Liver (tissue), 3 donors: Measurements from ENCODE around the gene DCUN1D1.
A peak's percentile ranks its signal among the peaks of the same experiment; 100 is the strongest.

Experiments
- ATF3 ChIP-seq: IDR thresholded peaks from 2 replicates; pipeline ENCODE4 v1.6.1; 2016; ENCODE audit warnings: antibody characterized with exemption
- FOXA1 ChIP-seq: IDR thresholded peaks from 2 replicates; pipeline ENCODE4 v1.6.1; 2016; ENCODE audit warnings: antibody characterized with exemption
- GABPA ChIP-seq, 2 donors: IDR thresholded peaks in 1 of 2; conservative IDR thresholded peaks in 1 of 2; 2 replicates each; pipeline ENCODE4 v1.6.1; 2016; ENCODE audit warnings: antibody characterized with exemption in 2 of 2, mild to moderate bottlenecking in 1 of 2, moderate library complexity in 1 of 2
- HNF4G ChIP-seq: IDR thresholded peaks from 2 replicates; pipeline ENCODE4 v1.6.1; 2016; ENCODE audit warnings: antibody characterized with exemption
- RAD21 ChIP-seq, 2 donors: IDR thresholded peaks; 2 replicates each; pipeline ENCODE4 v1.6.1; 2016; ENCODE audit warnings: antibody characterized with exemption in 2 of 2, mild to moderate bottlenecking in 2 of 2
- SP1 ChIP-seq: IDR thresholded peaks from 2 replicates; pipeline ENCODE4 v1.6.1; 2018; ENCODE audit warnings: antibody characterized with exemption, mild to moderate bottlenecking
- TAF1 ChIP-seq: conservative IDR thresholded peaks from 2 replicates; pipeline ENCODE4 v1.6.1; 2016; ENCODE audit warnings: antibody characterized with exemption, mild to moderate bottlenecking
- YY1 ChIP-seq: IDR thresholded peaks from 2 replicates; pipeline ENCODE4 v1.6.1; 2016; ENCODE audit warnings: antibody characterized with exemption, mild to moderate bottlenecking
- ZBTB33 ChIP-seq: IDR thresholded peaks from 2 replicates; pipeline ENCODE4 v1.6.1; 2016; ENCODE audit warnings: antibody characterized with exemption
- TF ChIP-seq, protein P1 (sequence below): IDR thresholded peaks from 2 replicates; pipeline ENCODE4 v1.6.1; 2016; ENCODE audit warnings: antibody characterized with exemption, mild to moderate bottlenecking
- TF ChIP-seq, protein P2 (sequence below): fragments of 150-350 bp; IDR thresholded peaks from 2 replicates; pipeline ENCODE4 v1.5.1; 2017; ENCODE audit warnings: improper control_type of control experiment, low read depth, low read length; ENCODE audit not compliant: missing input control
- TF ChIP-seq, protein P3 (sequence below): IDR thresholded peaks from 2 replicates; pipeline ENCODE4 v1.6.1; 2016; ENCODE audit warnings: antibody characterized with exemption
- donor health status: healthy.
- donor health status: healthy.

DNA sequence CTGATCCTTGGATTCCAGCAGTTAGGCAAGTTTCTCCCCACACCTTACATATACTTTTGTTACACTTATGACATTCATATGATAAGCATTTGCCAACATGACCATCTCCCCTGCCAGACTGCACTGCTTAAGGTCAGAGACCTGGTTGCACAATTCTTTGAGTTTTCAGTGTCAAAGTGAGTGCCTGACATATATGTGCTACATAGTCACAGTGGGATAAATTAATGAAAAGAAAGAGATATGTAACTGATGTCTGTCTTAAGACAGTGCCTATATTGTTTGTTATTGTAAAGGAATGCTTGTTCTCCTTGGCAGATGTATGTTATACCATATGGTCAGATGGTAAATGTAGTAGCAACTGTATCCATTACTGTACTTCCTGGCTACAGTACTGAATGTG lies 3.5 kb upstream of the DCUN1D1 start:
- TF ChIP-seq, protein P1, sequence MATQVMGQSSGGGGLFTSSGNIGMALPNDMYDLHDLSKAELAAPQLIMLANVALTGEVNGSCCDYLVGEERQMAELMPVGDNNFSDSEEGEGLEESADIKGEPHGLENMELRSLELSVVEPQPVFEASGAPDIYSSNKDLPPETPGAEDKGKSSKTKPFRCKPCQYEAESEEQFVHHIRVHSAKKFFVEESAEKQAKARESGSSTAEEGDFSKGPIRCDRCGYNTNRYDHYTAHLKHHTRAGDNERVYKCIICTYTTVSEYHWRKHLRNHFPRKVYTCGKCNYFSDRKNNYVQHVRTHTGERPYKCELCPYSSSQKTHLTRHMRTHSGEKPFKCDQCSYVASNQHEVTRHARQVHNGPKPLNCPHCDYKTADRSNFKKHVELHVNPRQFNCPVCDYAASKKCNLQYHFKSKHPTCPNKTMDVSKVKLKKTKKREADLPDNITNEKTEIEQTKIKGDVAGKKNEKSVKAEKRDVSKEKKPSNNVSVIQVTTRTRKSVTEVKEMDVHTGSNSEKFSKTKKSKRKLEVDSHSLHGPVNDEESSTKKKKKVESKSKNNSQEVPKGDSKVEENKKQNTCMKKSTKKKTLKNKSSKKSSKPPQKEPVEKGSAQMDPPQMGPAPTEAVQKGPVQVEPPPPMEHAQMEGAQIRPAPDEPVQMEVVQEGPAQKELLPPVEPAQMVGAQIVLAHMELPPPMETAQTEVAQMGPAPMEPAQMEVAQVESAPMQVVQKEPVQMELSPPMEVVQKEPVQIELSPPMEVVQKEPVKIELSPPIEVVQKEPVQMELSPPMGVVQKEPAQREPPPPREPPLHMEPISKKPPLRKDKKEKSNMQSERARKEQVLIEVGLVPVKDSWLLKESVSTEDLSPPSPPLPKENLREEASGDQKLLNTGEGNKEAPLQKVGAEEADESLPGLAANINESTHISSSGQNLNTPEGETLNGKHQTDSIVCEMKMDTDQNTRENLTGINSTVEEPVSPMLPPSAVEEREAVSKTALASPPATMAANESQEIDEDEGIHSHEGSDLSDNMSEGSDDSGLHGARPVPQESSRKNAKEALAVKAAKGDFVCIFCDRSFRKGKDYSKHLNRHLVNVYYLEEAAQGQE = no peak
- TF ChIP-seq, protein P2, sequence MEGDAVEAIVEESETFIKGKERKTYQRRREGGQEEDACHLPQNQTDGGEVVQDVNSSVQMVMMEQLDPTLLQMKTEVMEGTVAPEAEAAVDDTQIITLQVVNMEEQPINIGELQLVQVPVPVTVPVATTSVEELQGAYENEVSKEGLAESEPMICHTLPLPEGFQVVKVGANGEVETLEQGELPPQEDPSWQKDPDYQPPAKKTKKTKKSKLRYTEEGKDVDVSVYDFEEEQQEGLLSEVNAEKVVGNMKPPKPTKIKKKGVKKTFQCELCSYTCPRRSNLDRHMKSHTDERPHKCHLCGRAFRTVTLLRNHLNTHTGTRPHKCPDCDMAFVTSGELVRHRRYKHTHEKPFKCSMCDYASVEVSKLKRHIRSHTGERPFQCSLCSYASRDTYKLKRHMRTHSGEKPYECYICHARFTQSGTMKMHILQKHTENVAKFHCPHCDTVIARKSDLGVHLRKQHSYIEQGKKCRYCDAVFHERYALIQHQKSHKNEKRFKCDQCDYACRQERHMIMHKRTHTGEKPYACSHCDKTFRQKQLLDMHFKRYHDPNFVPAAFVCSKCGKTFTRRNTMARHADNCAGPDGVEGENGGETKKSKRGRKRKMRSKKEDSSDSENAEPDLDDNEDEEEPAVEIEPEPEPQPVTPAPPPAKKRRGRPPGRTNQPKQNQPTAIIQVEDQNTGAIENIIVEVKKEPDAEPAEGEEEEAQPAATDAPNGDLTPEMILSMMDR = no peak
- no peak for TF ChIP-seq YY1
- no peak for TF ChIP-seq TAF1
- TF ChIP-seq RAD21 (IDR thresholded peaks at IDR 0.05) = peak in 1 of 2 donors; percentile 41
- no peak for TF ChIP-seq ATF3
- no peak for TF ChIP-seq GABPA (IDR thresholded peaks at IDR 0.05 in 1 of 2, conservative IDR thresholded peaks at IDR 0.05 in 1 of 2)
- no peak for TF ChIP-seq HNF4G
- TF ChIP-seq SP1 = peak; percentile 30
- no peak for TF ChIP-seq ZBTB33
- no peak for TF ChIP-seq FOXA1
- TF ChIP-seq, protein P3, sequence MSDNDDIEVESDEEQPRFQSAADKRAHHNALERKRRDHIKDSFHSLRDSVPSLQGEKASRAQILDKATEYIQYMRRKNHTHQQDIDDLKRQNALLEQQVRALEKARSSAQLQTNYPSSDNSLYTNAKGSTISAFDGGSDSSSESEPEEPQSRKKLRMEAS = peak; percentile 46
